CD4-positive, alpha-beta T cell (primary cell): Measurements from ENCODE around the gene DAND5. TPM values are rescaled to one million over a fixed set of nuclear protein-coding genes. Genes with fewer than 3 reads are reported as not detected.

Experiments
- ATAC-seq: fragments of 200-7000 bp; cut with Tn5 transposase; one replicate; pipeline ENCODE4 v1.10.0; 2022; ENCODE audit warnings: mild to moderate bottlenecking; ENCODE audit not compliant: poor library complexity
- CTCF ChIA-PET: fragments of 350-600 bp; sonication (Branson Sonifier 250); formaldehyde crosslinking; loops from one replicate; lab custom pipeline; 2021; ENCODE audit warnings: antibody characterized with exemption, inconsistent platforms; lab: Charles Lee
- POLR2A ChIA-PET: fragments of 350-600 bp; sonication (Branson Sonifier 250); formaldehyde crosslinking; loops from one replicate; lab custom pipeline; 2021; ENCODE audit warnings: antibody characterized with exemption, inconsistent platforms; lab: Charles Lee
- DNase-seq, 14 experiments: peaks; one replicate each; pipeline ENCODE4 v3.0.0-alpha.2; 2013 to 2020; ENCODE audit warnings: mixed read lengths in 2 of 14
- H3K27ac ChIP-seq, 2 donors: one replicate each; pipeline versions ENCODE4 v1.5.1 to v1.7.0; 2013; ENCODE audit warnings: low read length in 2 of 2, low read depth in 1 of 2, mild to moderate bottlenecking in 1 of 2
- H3K27me3 ChIP-seq, 2 experiments: 1 replicate in 1 of 2; 2 replicates in 1 of 2; pipeline versions ENCODE4 v1.6.1 to v1.7.0; 2013; ENCODE audit warnings: low read length in 2 of 2, control low read depth in 1 of 2, mild to moderate bottlenecking in 1 of 2, moderate library complexity in 1 of 2; ENCODE audit not compliant: insufficient read depth in 2 of 2, control insufficient read depth in 1 of 2
- H3K36me3 ChIP-seq: one replicate; pipeline ENCODE4 v1.6.1; 2013; ENCODE audit warnings: low read length, control low read depth; ENCODE audit not compliant: insufficient read depth
- H3K4me1 ChIP-seq: one replicate; pipeline ENCODE4 v1.6.1; 2013; ENCODE audit warnings: low read length, control low read depth; ENCODE audit not compliant: insufficient read depth
- H3K4me3 ChIP-seq: one replicate; pipeline ENCODE4 v1.5.1; 2013; ENCODE audit warnings: mild to moderate bottlenecking, low read length, moderate library complexity
- H3K9me3 ChIP-seq, 2 experiments: 1 replicate in 1 of 2; 2 replicates in 1 of 2; pipeline versions ENCODE4 v1.6.1 to v1.7.0; 2013; ENCODE audit warnings: low read length in 2 of 2, mild to moderate bottlenecking in 2 of 2, control low read depth in 1 of 2, moderate library complexity in 1 of 2; ENCODE audit not compliant: control insufficient read depth in 1 of 2, insufficient read depth in 1 of 2
- H3K27ac Mint-ChIP-seq: one replicate; pipeline ENCODE4 v1.8.0; 2020; ENCODE audit warnings: mixed read lengths
- H3K27me3 Mint-ChIP-seq: one replicate; pipeline ENCODE4 v1.8.0; 2021; ENCODE audit warnings: mixed read lengths
- H3K36me3 Mint-ChIP-seq: one replicate; pipeline ENCODE4 v1.8.0; 2021; ENCODE audit warnings: low read depth, mixed read lengths
- H3K4me1 Mint-ChIP-seq: one replicate; pipeline ENCODE4 v1.8.0; 2021; ENCODE audit warnings: low read depth, mixed read lengths
- H3K4me3 Mint-ChIP-seq: one replicate; pipeline ENCODE4 v1.8.0; 2020; ENCODE audit warnings: mild to moderate bottlenecking, mixed read lengths
- H3K9me3 Mint-ChIP-seq: one replicate; pipeline ENCODE4 v1.8.0; 2020; ENCODE audit warnings: mixed read lengths
- intact Hi-C, 2 experiments: fragments of 100-400 bp; cut with DNase I in 1 of 2; cut with micrococcal nuclease in 1 of 2; formaldehyde crosslinking; loops; one replicate each; pipeline versions ENCODE4 v1.15.1 to v1.9.0; 2023 to 2025; cut with DNase I, micrococcal nuclease
- total RNA-seq, 174 experiments: library from RNA in 2 of 174; stranded (reverse) in 2 of 174; gene quantifications; one replicate each; pipeline ENCODE4 v1.2.3 and lab custom pipeline; 2021 to 2026
- TF ChIP-seq, protein P1 (sequence below): fragments of 200-600 bp; IDR thresholded peaks from one replicate; pipeline ENCODE4 v1.8.0; 2022; ENCODE audit warnings: antibody characterized with exemption, mild to moderate bottlenecking

Gene DAND5
- total RNA-seq, 2 experiments from 2014 or later, result not detected

- H3K9me3 Mint-ChIP-seq, result no peaks in the 10 kb centered on the region
- peaks cover 8% of the 10 kb centered on the region for H3K36me3 Mint-ChIP-seq
- TF ChIP-seq, protein P1, sequence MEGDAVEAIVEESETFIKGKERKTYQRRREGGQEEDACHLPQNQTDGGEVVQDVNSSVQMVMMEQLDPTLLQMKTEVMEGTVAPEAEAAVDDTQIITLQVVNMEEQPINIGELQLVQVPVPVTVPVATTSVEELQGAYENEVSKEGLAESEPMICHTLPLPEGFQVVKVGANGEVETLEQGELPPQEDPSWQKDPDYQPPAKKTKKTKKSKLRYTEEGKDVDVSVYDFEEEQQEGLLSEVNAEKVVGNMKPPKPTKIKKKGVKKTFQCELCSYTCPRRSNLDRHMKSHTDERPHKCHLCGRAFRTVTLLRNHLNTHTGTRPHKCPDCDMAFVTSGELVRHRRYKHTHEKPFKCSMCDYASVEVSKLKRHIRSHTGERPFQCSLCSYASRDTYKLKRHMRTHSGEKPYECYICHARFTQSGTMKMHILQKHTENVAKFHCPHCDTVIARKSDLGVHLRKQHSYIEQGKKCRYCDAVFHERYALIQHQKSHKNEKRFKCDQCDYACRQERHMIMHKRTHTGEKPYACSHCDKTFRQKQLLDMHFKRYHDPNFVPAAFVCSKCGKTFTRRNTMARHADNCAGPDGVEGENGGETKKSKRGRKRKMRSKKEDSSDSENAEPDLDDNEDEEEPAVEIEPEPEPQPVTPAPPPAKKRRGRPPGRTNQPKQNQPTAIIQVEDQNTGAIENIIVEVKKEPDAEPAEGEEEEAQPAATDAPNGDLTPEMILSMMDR, result no peak
- no peak overlapping the region for H3K27ac Mint-ChIP-seq
- peaks cover 24% of the 10 kb centered on the region for H3K4me1 ChIP-seq
- H3K27me3 Mint-ChIP-seq, result no peaks in the 10 kb centered on the region
- H3K36me3 ChIP-seq, result peaks cover 3% of the 10 kb centered on the region
- no peak overlapping the region for H3K4me3 Mint-ChIP-seq
- no peak for ATAC-seq
- CTCF ChIA-PET, result no interaction called here
- intact Hi-C loops, result no loop called here
- no peak for DNase-seq
- H3K27ac ChIP-seq, result no peak overlapping the region
- H3K4me1 Mint-ChIP-seq, result peaks cover 16% of the 10 kb centered on the region
- no peaks in the 10 kb centered on the region for H3K27me3 ChIP-seq
- no peaks in the 10 kb centered on the region for H3K9me3 ChIP-seq
- H3K4me3 ChIP-seq, result no peak overlapping the region
- POLR2A ChIA-PET, result no interaction called here
Measured at GRCh38 chr19:12959481-12959880, 9.9 kb upstream of the DAND5 start.

DNA sequence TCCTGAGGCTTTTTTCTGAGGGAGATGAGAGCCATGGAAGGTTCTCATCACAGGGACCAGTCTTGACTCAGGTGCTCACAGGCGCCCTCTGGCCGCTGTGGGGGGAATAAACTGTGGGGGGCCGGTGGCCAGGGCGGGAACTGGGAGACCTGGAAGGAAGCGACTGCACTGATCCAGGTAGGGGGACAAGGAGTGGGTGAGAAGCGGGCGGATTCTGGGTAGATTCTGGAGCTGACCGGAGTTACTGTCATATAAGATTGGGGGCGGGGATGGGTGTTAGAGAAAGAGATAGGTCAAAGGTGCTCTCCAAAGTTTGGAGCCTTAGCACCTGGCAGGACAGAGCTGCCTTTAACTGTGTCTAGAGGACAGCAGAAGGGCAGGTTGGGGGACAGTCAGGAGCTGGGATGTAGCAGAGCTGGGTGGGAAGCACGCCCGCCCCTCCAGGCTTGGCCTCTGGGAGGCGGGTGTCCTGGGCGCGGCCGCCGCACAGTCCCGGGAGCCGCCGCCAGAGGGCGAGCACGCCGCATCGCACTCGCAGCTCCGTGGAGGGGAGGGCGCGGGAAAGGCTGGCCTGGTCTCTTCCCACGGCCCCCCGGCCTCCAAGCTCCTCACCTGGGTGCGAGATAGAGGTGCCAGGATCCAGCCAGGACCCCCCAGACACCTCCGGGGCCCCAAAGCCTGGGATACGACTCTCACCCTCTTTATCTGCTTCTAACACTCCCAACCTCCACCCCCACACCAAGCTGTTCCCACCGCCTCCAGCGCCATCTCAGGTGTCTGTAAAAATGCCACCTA lies 4.2 kb upstream of the DAND5 start:
- H3K27me3 ChIP-seq, result no peaks in the 10 kb centered on the region
- Mint-ChIP-seq H3K36me3 (no peaks in the 10 kb centered on the region), H3K4me3 (peak overlapping the region; percentile 82), H3K27me3 (no peaks in the 10 kb centered on the region), H3K27ac (no peak overlapping the region), H3K4me1 (peaks cover 9% of the 10 kb centered on the region), H3K9me3 (no peaks in the 10 kb centered on the region)
- H3K9me3 ChIP-seq, result no peaks in the 10 kb centered on the region
- H3K27ac ChIP-seq, result no peak overlapping the region
- H3K4me3 ChIP-seq, result peak overlapping the region; percentile 59
- TF ChIP-seq, protein P1, result peak; percentile 99
- no peaks in the 10 kb centered on the region for H3K36me3 ChIP-seq
- DNase-seq, result peak; percentile 64 to 89 (median 78)
- ChIA-PET POLR2A (interaction anchor here (0.7 to 1.9 kb wide), 12 partner anchors 8 to 199 kb away, joined by 3 to 17 read pairs (median 7); partner anchors contain the start of genes CALR, GADD45GIP1, GCDH and NACC1), CTCF (interaction anchor here (0.6 to 2.4 kb wide), 41 partner anchors 11 to 808 kb away, joined by 3 to 51 read pairs (median 5); partner anchors contain the start of genes CALR, DNASE2, FARSA and GADD45GIP1)
- H3K4me1 ChIP-seq, result peaks cover 13% of the 10 kb centered on the region
- intact Hi-C loops, result loop anchor here (1.0 kb wide), 1 partner anchor 80 kb away; no protein-coding TSS in a partner anchor
- peak; percentile 95 for ATAC-seq

- DNase-seq (no peak), ATAC-seq (no peak)
- POLR2A ChIA-PET, result interaction anchor here (0.7 to 1.9 kb wide), 11 partner anchors 9 to 186 kb away, joined by 3 to 17 read pairs (median 8); partner anchors contain the start of genes CALR, GADD45GIP1, GCDH and NACC1
- Histone ChIP-seq H3K27me3 (no peaks in the 10 kb centered on the region), H3K27ac (no peak overlapping the region), H3K36me3 (no peaks in the 10 kb centered on the region), H3K9me3 (no peaks in the 10 kb centered on the region), H3K4me3 (no peak overlapping the region), H3K4me1 (peaks cover 13% of the 10 kb centered on the region)
- CTCF ChIA-PET, result interaction anchor here (0.6 to 2.4 kb wide), 38 partner anchors 11 to 808 kb away, joined by 3 to 51 read pairs (median 5); partner anchors contain the start of genes CALR, DNASE2, FARSA and GADD45GIP1
- H3K27me3 Mint-ChIP-seq, result no peaks in the 10 kb centered on the region
- H3K27ac Mint-ChIP-seq, result no peak overlapping the region
- no peaks in the 10 kb centered on the region for H3K9me3 Mint-ChIP-seq
- no peak overlapping the region for H3K4me3 Mint-ChIP-seq
- H3K36me3 Mint-ChIP-seq, result no peaks in the 10 kb centered on the region
- H3K4me1 Mint-ChIP-seq, result peaks cover 9% of the 10 kb centered on the region
- intact Hi-C loops, result loop anchor here (1.0 kb wide), 1 partner anchor 80 kb away; no protein-coding TSS in a partner anchor
- TF ChIP-seq, protein P1, result no peak
Measured at GRCh38 chr19:12965812-12966135, 3.6 kb upstream of the DAND5 start.
